ENCODE data around the gene FGD6. TPM values are rescaled to one million over a fixed set of nuclear protein-coding genes. Genes with fewer than 3 reads are reported as not detected.

FGD6 gene
- total RNA-seq, 1 experiment from 2014 or later, result 14.3 TPM

DNA sequence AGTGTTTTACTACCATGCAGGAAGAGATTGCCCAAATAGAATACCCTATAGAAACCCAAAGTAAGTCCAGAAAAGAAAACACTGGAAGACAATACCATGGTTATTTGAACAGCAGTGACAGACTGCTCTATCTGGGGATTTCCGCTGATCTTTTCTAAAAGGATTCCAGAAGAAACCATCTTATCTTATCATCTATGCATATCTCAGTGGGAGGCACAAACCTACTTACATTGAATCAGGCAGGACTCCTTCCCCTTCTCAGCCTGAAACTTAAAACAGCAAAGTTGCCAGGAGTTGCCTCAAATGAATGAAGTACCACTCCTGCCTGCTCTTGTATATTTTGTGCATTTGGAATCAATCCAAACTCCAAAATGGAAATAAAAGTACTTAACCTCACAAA is 87.2 kb downstream of the FGD6 start:
- POLR2A ChIA-PET (ENCODE audit: unreplicated experiment), result interaction anchor here (0.6 kb wide), 1 partner anchor 67 kb away, joined by 3 read pairs; no protein-coding TSS in a partner anchor
- no peak overlapping the region for H2AFZ ChIP-seq (ENCODE audit: low read length)
- no peak overlapping the region for H3K4me2 ChIP-seq (ENCODE audit: low read length)
- no peaks in the 10 kb centered on the region for H4K20me1 ChIP-seq (ENCODE audit: low read length)
- H3K4me3 ChIP-seq (ENCODE audit: low read length), result no peak overlapping the region
- no peak overlapping the region for H3K27ac ChIP-seq (ENCODE audit: low read length)
- no peaks in the 10 kb centered on the region for H3K9me2 ChIP-seq (replicated peaks; ENCODE audit: low read length)
- no peaks in the 10 kb centered on the region for H3F3A ChIP-seq (ENCODE audit: low read length, unreplicated experiment)
- intact Hi-C loops (cut with micrococcal nuclease), result no loop called here
- H3K9me3 ChIP-seq (ENCODE audit: low read length), result no peaks in the 10 kb centered on the region
- H3K4me1 ChIP-seq (ENCODE audit: insufficient read depth, low read length), result no peaks in the 10 kb centered on the region
- no peak for DNase-seq
- BruUV-seq (replicated peaks), result no TSS peak
- H3K9ac ChIP-seq (ENCODE audit: low read length), result no peak overlapping the region
- H3K79me2 ChIP-seq (ENCODE audit: low read length), result no peaks in the 10 kb centered on the region
- H3K36me3 ChIP-seq (ENCODE audit: low read depth, low read length), result peaks cover 13% of the 10 kb centered on the region
- H3K27me3 ChIP-seq (ENCODE audit: low read length), result no peaks in the 10 kb centered on the region
- TF ChIP-seq EZH2phosphoT487 (IDR thresholded peaks at IDR 0.05; ENCODE audit: borderline replicate concordance, low read length), result no peak
- TF ChIP-seq EZH2 (IDR thresholded peaks at IDR 0.05; ENCODE audit: low read length, unreplicated experiment), result no peak
- TF ChIP-seq CTCF (conservative IDR thresholded peaks at IDR 0.05; ENCODE audit: low read depth, low read length), result no peak
- no peak for ATAC-seq
- CTCF ChIA-PET, result no interaction called here

- H3K4me3 ChIP-seq (ENCODE audit: low read length), result no peak overlapping the region
- peaks cover 7% of the 10 kb centered on the region for H3K36me3 ChIP-seq (ENCODE audit: low read depth, low read length)
- no peaks in the 10 kb centered on the region for H4K20me1 ChIP-seq (ENCODE audit: low read length)
- no peak for ATAC-seq
- H3K9me2 ChIP-seq (replicated peaks; ENCODE audit: low read length), result no peaks in the 10 kb centered on the region
- no peaks in the 10 kb centered on the region for H3K27me3 ChIP-seq (ENCODE audit: low read length)
- DNase-seq, result no peak
- H3F3A ChIP-seq (ENCODE audit: low read length, unreplicated experiment), result no peaks in the 10 kb centered on the region
- H3K9me3 ChIP-seq (ENCODE audit: low read length), result no peaks in the 10 kb centered on the region
- no TSS peak for BruUV-seq (replicated peaks)
- TF ChIP-seq EZH2phosphoT487 (IDR thresholded peaks at IDR 0.05; ENCODE audit: borderline replicate concordance, low read length) (no peak), CTCF (conservative IDR thresholded peaks at IDR 0.05; ENCODE audit: low read depth, low read length) (no peak), EZH2 (IDR thresholded peaks at IDR 0.05; ENCODE audit: low read length, unreplicated experiment) (no peak)
- ChIA-PET CTCF (no interaction called here), POLR2A (ENCODE audit: unreplicated experiment) (no interaction called here)
- no peak overlapping the region for H3K27ac ChIP-seq (ENCODE audit: low read length)
- intact Hi-C loops (cut with micrococcal nuclease), result no loop called here
- H3K4me2 ChIP-seq (ENCODE audit: low read length), result no peak overlapping the region
- no peaks in the 10 kb centered on the region for H3K4me1 ChIP-seq (ENCODE audit: insufficient read depth, low read length)
- H3K79me2 ChIP-seq (ENCODE audit: low read length), result no peaks in the 10 kb centered on the region
- H3K9ac ChIP-seq (ENCODE audit: low read length), result no peak overlapping the region
- no peak overlapping the region for H2AFZ ChIP-seq (ENCODE audit: low read length)
Observed at GRCh38 chr12:95129115-95129514, 88.2 kb downstream of the FGD6 start.

GRCh38 chr12:95126736-95127135 is 90.5 kb downstream of the FGD6 start:
- no peak overlapping the region for H3K27ac ChIP-seq (ENCODE audit: low read length)
- intact Hi-C loops (cut with micrococcal nuclease), result no loop called here
- DNase-seq (no peak), ATAC-seq (no peak)
- no TSS peak for BruUV-seq (replicated peaks)
- no peaks in the 10 kb centered on the region for H3K9me3 ChIP-seq (ENCODE audit: low read length)
- no peak overlapping the region for H3K4me3 ChIP-seq (ENCODE audit: low read length)
- ChIA-PET POLR2A (ENCODE audit: unreplicated experiment) (no interaction called here), CTCF (no interaction called here)
- TF ChIP-seq CTCF (conservative IDR thresholded peaks at IDR 0.05; ENCODE audit: low read depth, low read length), result no peak
- TF ChIP-seq EZH2phosphoT487 (IDR thresholded peaks at IDR 0.05; ENCODE audit: borderline replicate concordance, low read length), result no peak
- no peak for TF ChIP-seq EZH2 (IDR thresholded peaks at IDR 0.05; ENCODE audit: low read length, unreplicated experiment)
- H3K9ac ChIP-seq (ENCODE audit: low read length), result no peak overlapping the region
- no peaks in the 10 kb centered on the region for H3K27me3 ChIP-seq (ENCODE audit: low read length)
- H3K79me2 ChIP-seq (ENCODE audit: low read length), result no peaks in the 10 kb centered on the region
- H3K9me2 ChIP-seq (replicated peaks; ENCODE audit: low read length), result no peaks in the 10 kb centered on the region
- H3K4me1 ChIP-seq (ENCODE audit: insufficient read depth, low read length), result no peaks in the 10 kb centered on the region
- no peak overlapping the region for H2AFZ ChIP-seq (ENCODE audit: low read length)
- H3K36me3 ChIP-seq (ENCODE audit: low read depth, low read length), result no peaks in the 10 kb centered on the region; the same call in 1 of the 2 replicates
- no peak overlapping the region for H3K4me2 ChIP-seq (ENCODE audit: low read length)
- H4K20me1 ChIP-seq (ENCODE audit: low read length), result no peaks in the 10 kb centered on the region
- no peaks in the 10 kb centered on the region for H3F3A ChIP-seq (ENCODE audit: low read length, unreplicated experiment)
